Measurements from ENCODE around the gene FGF11. TPM values are rescaled to one million over a fixed set of nuclear protein-coding genes. Genes with fewer than 3 reads are reported as not detected.

FGF11 gene
- total and polyA plus RNA-seq, 2 donors (not counting 1 experiment from before 2014, with no cell fraction given), result 0.33 to 0.87 TPM

GRCh38 chr17:7407082-7407481 is 32.2 kb upstream of the FGF11 start:
- Histone ChIP-seq H3K27me3 (ENCODE audit: control insufficient read depth, insufficient read depth, low read length) (no peaks in the 10 kb centered on the region), H4K20me1 (ENCODE audit: control insufficient read depth, extremely low read depth, insufficient read depth, low read length) (no peaks in the 10 kb centered on the region), H3K9ac (ENCODE audit: insufficient read depth, low read length) (no peak overlapping the region), H3K79me2 (ENCODE audit: control insufficient read depth, insufficient read depth, low read length) (no peaks in the 10 kb centered on the region), H3K27ac (ENCODE audit: insufficient read depth, low read length) (no peak overlapping the region), H2AFZ (ENCODE audit: low read length) (no peak overlapping the region), H3K4me2 (ENCODE audit: extremely low read depth, insufficient read depth, low read length) (no peak overlapping the region), H3K4me1 (ENCODE audit: control insufficient read depth, extremely low read depth, insufficient read depth, low read length) (peaks cover 7% of the 10 kb centered on the region), H3K4me3 (replicated peaks in 1 of 4; ENCODE audit: control extremely low read depth in 1 of 4, insufficient read depth in 1 of 4, low read depth in 3 of 4, low read length in 4 of 4) (no peak overlapping the region), H3K9me3 (ENCODE audit: control insufficient read depth, insufficient read depth, low read depth, low read length) (no peaks in the 10 kb centered on the region), H3K36me3 (ENCODE audit: control insufficient read depth, insufficient read depth, low read length) (peaks cover 10% of the 10 kb centered on the region)
- DNase-seq (ENCODE audit: low read depth in 2 of 2), result no peak
- TF ChIP-seq EZH2 (IDR thresholded peaks at IDR 0.05; ENCODE audit: low read length, missing control alignments) (no peak), CTCF (conservative IDR thresholded peaks at IDR 0.05 in 1 of 2, IDR thresholded peaks at IDR 0.05 in 1 of 2; ENCODE audit: low read depth in 1 of 2, low read length in 2 of 2) (no peak)

GRCh38 chr17:7407485-7408251 is 31.6 kb upstream of the FGF11 start, which contains the start of gene NLGN2:
Gene NLGN2, plus strand, starts transcription at chr17:7407845. Its CDS starts 411 bp downstream, at chr17:7408256.
- Histone ChIP-seq H3K4me1 (ENCODE audit: control insufficient read depth, extremely low read depth, insufficient read depth, low read length) (peaks cover 6% of the 10 kb centered on the region), H3K79me2 (ENCODE audit: control insufficient read depth, insufficient read depth, low read length) (no peaks in the 10 kb centered on the region), H3K9ac (ENCODE audit: insufficient read depth, low read length) (no peak within 1 kb of the TSS), H3K9me3 (ENCODE audit: control insufficient read depth, insufficient read depth, low read depth, low read length) (no peaks in the 10 kb centered on the region), H3K36me3 (ENCODE audit: control insufficient read depth, insufficient read depth, low read length) (peaks cover 10% of the 10 kb centered on the region), H4K20me1 (ENCODE audit: control insufficient read depth, extremely low read depth, insufficient read depth, low read length) (no peaks in the 10 kb centered on the region), H3K4me2 (ENCODE audit: extremely low read depth, insufficient read depth, low read length) (no peak within 1 kb of the TSS), H2AFZ (ENCODE audit: low read length) (no peak within 1 kb of the TSS), H3K27me3 (ENCODE audit: control insufficient read depth, insufficient read depth, low read length) (no peaks in the 10 kb centered on the region), H3K27ac (ENCODE audit: insufficient read depth, low read length) (no peak within 1 kb of the TSS), H3K4me3 (replicated peaks in 1 of 4; ENCODE audit: control extremely low read depth in 1 of 4, insufficient read depth in 1 of 4, low read depth in 3 of 4, low read length in 4 of 4) (no peak within 1 kb of the TSS)
- no peak for DNase-seq (ENCODE audit: low read depth in 2 of 2)
- no peak for TF ChIP-seq CTCF (conservative IDR thresholded peaks at IDR 0.05 in 1 of 2, IDR thresholded peaks at IDR 0.05 in 1 of 2; ENCODE audit: low read depth in 1 of 2, low read length in 2 of 2)
- no peak for TF ChIP-seq EZH2 (IDR thresholded peaks at IDR 0.05; ENCODE audit: low read length, missing control alignments)

GRCh38 chr17:7408252-7408727 is 31.0 kb upstream of the FGF11 start:
- no peak for DNase-seq (ENCODE audit: low read depth in 2 of 2)
- Histone ChIP-seq H3K4me2 (ENCODE audit: extremely low read depth, insufficient read depth, low read length) (no peak overlapping the region), H3K4me3 (replicated peaks in 1 of 4; ENCODE audit: control extremely low read depth in 1 of 4, insufficient read depth in 1 of 4, low read depth in 3 of 4, low read length in 4 of 4) (no peak overlapping the region), H3K36me3 (ENCODE audit: control insufficient read depth, insufficient read depth, low read length) (peaks cover 10% of the 10 kb centered on the region), H3K27me3 (ENCODE audit: control insufficient read depth, insufficient read depth, low read length) (no peaks in the 10 kb centered on the region), H3K79me2 (ENCODE audit: control insufficient read depth, insufficient read depth, low read length) (no peaks in the 10 kb centered on the region), H4K20me1 (ENCODE audit: control insufficient read depth, extremely low read depth, insufficient read depth, low read length) (no peaks in the 10 kb centered on the region), H2AFZ (ENCODE audit: low read length) (no peak overlapping the region), H3K4me1 (ENCODE audit: control insufficient read depth, extremely low read depth, insufficient read depth, low read length) (peaks cover 5% of the 10 kb centered on the region), H3K9me3 (ENCODE audit: control insufficient read depth, insufficient read depth, low read depth, low read length) (no peaks in the 10 kb centered on the region), H3K27ac (ENCODE audit: insufficient read depth, low read length) (no peak overlapping the region), H3K9ac (ENCODE audit: insufficient read depth, low read length) (no peak overlapping the region)
- TF ChIP-seq CTCF (conservative IDR thresholded peaks at IDR 0.05 in 1 of 2, IDR thresholded peaks at IDR 0.05 in 1 of 2; ENCODE audit: low read depth in 1 of 2, low read length in 2 of 2), result no peak
- TF ChIP-seq EZH2 (IDR thresholded peaks at IDR 0.05; ENCODE audit: low read length, missing control alignments), result no peak
